ENCODE data around the gene POC5. TPM values are rescaled to one million over a fixed set of nuclear protein-coding genes. Genes with fewer than 3 reads are reported as not detected.

POC5 gene
- total and polyA plus RNA-seq, 2 of the 13 experiments (the other 11 are each of a cell fraction or from before 2014, with no cell fraction given), result 6.9 to 9.3 TPM

DNA sequence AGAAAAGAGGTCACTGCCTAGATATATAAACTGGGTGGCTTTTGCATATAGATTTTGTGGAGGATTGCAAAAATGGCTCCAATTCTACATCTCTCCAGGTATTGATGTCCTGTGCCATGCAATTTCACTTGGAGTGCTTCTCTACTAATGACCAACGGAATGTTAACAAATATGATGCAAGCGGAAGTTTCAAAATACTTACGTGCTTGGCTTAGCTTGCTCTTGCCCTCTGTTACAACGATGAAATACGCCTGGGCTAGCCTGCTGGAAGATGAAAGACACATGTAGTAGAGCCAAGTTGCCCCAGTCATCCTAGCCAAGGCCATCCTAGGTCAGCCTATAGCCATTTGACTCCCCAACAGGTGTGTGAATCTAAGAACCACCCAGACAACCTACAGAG, 3.6 kb upstream of the POC5 start (continued):
- TF ChIP-seq ZNF234 (CRISPR knock-in tag; conservative IDR thresholded peaks at IDR 0.05), result no peak
- TF ChIP-seq ATM (IDR thresholded peaks at IDR 0.05; ENCODE audit: borderline replicate concordance), result no peak
- no peak for TF ChIP-seq ARNTL (CRISPR knock-in tag; IDR thresholded peaks at IDR 0.05)
- no peak for TF ChIP-seq RFX1 (IDR thresholded peaks at IDR 0.05)
- no peak for TF ChIP-seq LCORL (IDR thresholded peaks at IDR 0.05)
- 0 out of 2 replicates have a peak, but pooled peaks have one; percentile 23 for TF ChIP-seq LCORL (CRISPR knock-in tag; IDR thresholded peaks at IDR 0.05)
- no peak for TF ChIP-seq ZNF264 (CRISPR knock-in tag; IDR thresholded peaks at IDR 0.05)
- TF ChIP-seq MED1 (CRISPR knock-in tag; IDR thresholded peaks at IDR 0.05), result peak; percentile 66; the same call in 1 of the 2 replicates
- TF ChIP-seq ZNF790 (CRISPR knock-in tag; IDR thresholded peaks at IDR 0.05; ENCODE audit: borderline replicate concordance), result 0 out of 2 replicates have a peak, but pooled peaks have one; percentile 33
- TF ChIP-seq, protein P1, sequence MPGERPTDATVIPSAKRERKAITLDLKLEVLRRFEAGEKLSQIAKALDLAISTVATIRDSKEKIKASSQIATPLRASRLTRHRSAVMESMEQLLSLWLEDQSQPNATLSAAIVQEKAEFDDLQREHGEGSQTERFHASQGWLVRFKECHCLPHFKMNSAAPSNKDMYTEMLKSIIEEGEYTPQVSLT (CRISPR knock-in tag; IDR thresholded peaks at IDR 0.05; ENCODE audit: borderline replicate concordance, low read depth), result no peak
- 0 out of 2 replicates have a peak, but pooled peaks have one; percentile 33 for TF ChIP-seq RFXAP (CRISPR knock-in tag; IDR thresholded peaks at IDR 0.05; ENCODE audit: borderline replicate concordance)
- TF ChIP-seq, protein P2, sequence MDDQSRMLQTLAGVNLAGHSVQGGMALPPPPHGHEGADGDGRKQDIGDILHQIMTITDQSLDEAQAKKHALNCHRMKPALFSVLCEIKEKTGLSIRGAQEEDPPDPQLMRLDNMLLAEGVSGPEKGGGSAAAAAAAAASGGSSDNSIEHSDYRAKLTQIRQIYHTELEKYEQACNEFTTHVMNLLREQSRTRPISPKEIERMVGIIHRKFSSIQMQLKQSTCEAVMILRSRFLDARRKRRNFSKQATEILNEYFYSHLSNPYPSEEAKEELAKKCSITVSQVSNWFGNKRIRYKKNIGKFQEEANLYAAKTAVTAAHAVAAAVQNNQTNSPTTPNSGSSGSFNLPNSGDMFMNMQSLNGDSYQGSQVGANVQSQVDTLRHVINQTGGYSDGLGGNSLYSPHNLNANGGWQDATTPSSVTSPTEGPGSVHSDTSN (CRISPR knock-in tag; IDR thresholded peaks at IDR 0.05; ENCODE audit: borderline replicate concordance), result no peak
- peak; percentile 92 for TF ChIP-seq ZNF644 (CRISPR knock-in tag; IDR thresholded peaks at IDR 0.05; ENCODE audit: low read depth)
- TF ChIP-seq ZMYM2 (CRISPR knock-in tag; IDR thresholded peaks at IDR 0.05), result no peak
- TF ChIP-seq, protein P3, sequence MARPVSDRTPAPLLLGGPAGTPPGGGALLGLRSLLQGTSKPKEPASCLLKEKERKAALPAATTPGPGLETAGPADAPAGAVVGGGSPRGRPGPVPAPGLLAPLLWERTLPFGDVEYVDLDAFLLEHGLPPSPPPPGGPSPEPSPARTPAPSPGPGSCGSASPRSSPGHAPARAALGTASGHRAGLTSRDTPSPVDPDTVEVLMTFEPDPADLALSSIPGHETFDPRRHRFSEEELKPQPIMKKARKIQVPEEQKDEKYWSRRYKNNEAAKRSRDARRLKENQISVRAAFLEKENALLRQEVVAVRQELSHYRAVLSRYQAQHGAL (CRISPR knock-in tag; IDR thresholded peaks at IDR 0.05; ENCODE audit: not compliant biosample characterization), result no peak
- TF ChIP-seq PCBP1 (IDR thresholded peaks at IDR 0.05; ENCODE audit: borderline replicate concordance, low read depth, low read length), result no peak
- TF ChIP-seq, protein P4, sequence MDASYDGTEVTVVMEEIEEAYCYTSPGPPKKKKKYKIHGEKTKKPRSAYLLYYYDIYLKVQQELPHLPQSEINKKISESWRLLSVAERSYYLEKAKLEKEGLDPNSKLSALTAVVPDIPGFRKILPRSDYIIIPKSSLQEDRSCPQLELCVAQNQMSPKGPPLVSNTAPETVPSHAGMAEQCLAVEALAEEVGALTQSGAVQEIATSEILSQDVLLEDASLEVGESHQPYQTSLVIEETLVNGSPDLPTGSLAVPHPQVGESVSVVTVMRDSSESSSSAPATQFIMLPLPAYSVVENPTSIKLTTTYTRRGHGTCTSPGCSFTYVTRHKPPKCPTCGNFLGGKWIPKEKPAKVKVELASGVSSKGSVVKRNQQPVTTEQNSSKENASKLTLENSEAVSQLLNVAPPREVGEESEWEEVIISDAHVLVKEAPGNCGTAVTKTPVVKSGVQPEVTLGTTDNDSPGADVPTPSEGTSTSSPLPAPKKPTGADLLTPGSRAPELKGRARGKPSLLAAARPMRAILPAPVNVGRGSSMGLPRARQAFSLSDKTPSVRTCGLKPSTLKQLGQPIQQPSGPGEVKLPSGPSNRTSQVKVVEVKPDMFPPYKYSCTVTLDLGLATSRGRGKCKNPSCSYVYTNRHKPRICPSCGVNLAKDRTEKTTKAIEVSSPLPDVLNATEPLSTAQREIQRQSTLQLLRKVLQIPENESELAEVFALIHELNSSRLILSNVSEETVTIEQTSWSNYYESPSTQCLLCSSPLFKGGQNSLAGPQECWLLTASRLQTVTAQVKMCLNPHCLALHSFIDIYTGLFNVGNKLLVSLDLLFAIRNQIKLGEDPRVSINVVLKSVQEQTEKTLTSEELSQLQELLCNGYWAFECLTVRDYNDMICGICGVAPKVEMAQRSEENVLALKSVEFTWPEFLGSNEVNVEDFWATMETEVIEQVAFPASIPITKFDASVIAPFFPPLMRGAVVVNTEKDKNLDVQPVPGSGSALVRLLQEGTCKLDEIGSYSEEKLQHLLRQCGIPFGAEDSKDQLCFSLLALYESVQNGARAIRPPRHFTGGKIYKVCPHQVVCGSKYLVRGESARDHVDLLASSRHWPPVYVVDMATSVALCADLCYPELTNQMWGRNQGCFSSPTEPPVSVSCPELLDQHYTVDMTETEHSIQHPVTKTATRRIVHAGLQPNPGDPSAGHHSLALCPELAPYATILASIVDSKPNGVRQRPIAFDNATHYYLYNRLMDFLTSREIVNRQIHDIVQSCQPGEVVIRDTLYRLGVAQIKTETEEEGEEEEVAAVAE (CRISPR knock-in tag; IDR thresholded peaks at IDR 0.05; ENCODE audit: borderline replicate concordance), result peak; percentile 90; the same call in 1 of the 2 replicates
- no peak; the same call in 1 of the 2 replicates for TF ChIP-seq TGIF2 (CRISPR knock-in tag; IDR thresholded peaks at IDR 0.05)
- TF ChIP-seq ZBTB20 (CRISPR knock-in tag; IDR thresholded peaks at IDR 0.05; ENCODE audit: borderline replicate concordance, low read depth), result no peak
- TF ChIP-seq THAP11 (CRISPR knock-in tag; IDR thresholded peaks at IDR 0.05), result peak; percentile 71
- TF ChIP-seq ARID5B (CRISPR knock-in tag; IDR thresholded peaks at IDR 0.05), result peak; percentile 93
